SK-N-SH (cell line): Measurements from ENCODE around the gene ASB5. TPM values are rescaled to one million over a fixed set of nuclear protein-coding genes. Genes with fewer than 3 reads are reported as not detected.

Experiments used
- CTCF ChIA-PET: fragments of 300-600, 350-600 bp; formaldehyde crosslinking; extraction: SDS; loops from one replicate; lab custom pipeline; 2021; lab: Yijun Ruan, JAX
- POLR2A ChIA-PET: fragments of 350-600 bp; sonication (Branson Sonifier 250); formaldehyde crosslinking; extraction: SDS; loops from one replicate; lab custom pipeline; 2020; ENCODE audit warnings: antibody characterized with exemption, inconsistent platforms; lab: Yijun Ruan, JAX
- DNase-seq: peaks from one replicate; pipeline ENCODE4 v3.0.0; 2012
- H2AFZ ChIP-seq: fragments of 200-600 bp; sonication (generic); 2 replicates; pipeline ENCODE4 v1.8.1; 2016; ENCODE audit warnings: antibody characterized with exemption, mild to moderate bottlenecking, low read depth
- H3F3A ChIP-seq: fragments of 200-600 bp; sonication (generic); replicated peaks from 2 replicates; pipeline ENCODE3; 2016; ENCODE audit warnings: antibody characterized with exemption, mild to moderate bottlenecking; ENCODE audit not compliant: insufficient read depth
- H3K27ac ChIP-seq, 2 experiments: fragments of 200-500 bp in 1 of 2; fragments of 200-600 bp in 1 of 2; sonication (Bioruptor generic) in 1 of 2; sonication (generic), shearing (Covaris generic) in 1 of 2; 2 replicates each; pipeline versions ENCODE4 v1.5.1 to v1.6.1; 2014 to 2016; ENCODE audit warnings: low read depth in 2 of 2, inconsistent platforms in 1 of 2, low read length in 1 of 2, mild to moderate bottlenecking in 1 of 2, mixed read lengths in 1 of 2
- H3K27me3 ChIP-seq: fragments of 200-600 bp; sonication (generic), shearing (Covaris generic); 2 replicates; pipeline ENCODE4 v1.6.1; 2016; ENCODE audit warnings: mixed run types; ENCODE audit not compliant: insufficient read depth
- H3K36me3 ChIP-seq, 2 experiments: fragments of 200-500 bp in 1 of 2; fragments of 200-600 bp in 1 of 2; sonication (Bioruptor generic) in 1 of 2; sonication (generic) in 1 of 2; replicated peaks in 1 of 2; 2 replicates each; pipeline versions ENCODE3 to v1.5.1; 2014 to 2016; ENCODE audit warnings: low read length in 1 of 2, mild to moderate bottlenecking in 1 of 2; ENCODE audit not compliant: insufficient read depth in 2 of 2, control insufficient read depth in 1 of 2
- H3K4me1 ChIP-seq, 2 experiments: fragments of 200-500 bp in 1 of 2; fragments of 200-600 bp in 1 of 2; sonication (Bioruptor generic) in 1 of 2; sonication (generic), shearing (Covaris generic) in 1 of 2; 2 replicates each; pipeline versions ENCODE4 v1.5.1 to v1.6.1; 2014 to 2016; ENCODE audit warnings: low read depth in 1 of 2, low read length in 1 of 2, mixed run types in 1 of 2; ENCODE audit not compliant: insufficient read depth in 2 of 2, control insufficient read depth in 1 of 2
- H3K4me2 ChIP-seq: fragments of 200-600 bp; sonication (generic), shearing (Covaris generic); 2 replicates; pipeline ENCODE4 v1.6.1; 2017; ENCODE audit warnings: mixed run types
- H3K4me3 ChIP-seq, 2 experiments: fragments of 200-500 bp in 1 of 2; fragments of 200-600 bp in 1 of 2; sonication (Bioruptor generic) in 1 of 2; sonication (generic), shearing (Covaris generic) in 1 of 2; 2 replicates each; pipeline versions ENCODE4 v1.5.1 to v1.8.1; 2014 to 2016; ENCODE audit warnings: low read depth in 2 of 2, inconsistent platforms in 1 of 2, low read length in 1 of 2, mild to moderate bottlenecking in 1 of 2, mixed read lengths in 1 of 2, moderate library complexity in 1 of 2
- H3K79me2 ChIP-seq: fragments of 200-600 bp; sonication (generic); 2 replicates; pipeline ENCODE4 v1.8.1; 2017; ENCODE audit warnings: mild to moderate bottlenecking; ENCODE audit not compliant: insufficient read depth
- H3K9ac ChIP-seq: fragments of 200-600 bp; sonication (generic); 2 replicates; pipeline ENCODE4 v1.6.1; 2017; ENCODE audit warnings: mixed run types
- H3K9me2 ChIP-seq: fragments of 200-600 bp; sonication (generic); 2 replicates; pipeline ENCODE4 v1.6.1; 2017; ENCODE audit warnings: mixed run types
- H3K9me3 ChIP-seq: fragments of 200-600 bp; sonication (generic); 2 replicates; pipeline ENCODE4 v1.6.1; 2017; ENCODE audit warnings: mixed run types, mild to moderate bottlenecking, moderate library complexity
- H4K20me1 ChIP-seq: fragments of 200-600 bp; sonication (generic); 2 replicates; pipeline ENCODE4 v1.6.1; 2017; ENCODE audit warnings: mild to moderate bottlenecking, mixed run types; ENCODE audit not compliant: insufficient read depth
- EZH2phosphoT487 ChIP-seq: fragments of 200-600 bp; sonication (generic); IDR thresholded peaks from 2 replicates; pipeline ENCODE4 v1.6.1; 2017; ENCODE audit warnings: low read depth, mixed run types, mild to moderate bottlenecking, antibody characterized with exemption, moderate library complexity, borderline replicate concordance
- FOSL2 ChIP-seq: IDR thresholded peaks from 2 replicates; pipeline ENCODE4 v1.4.0; 2012; ENCODE audit warnings: low read depth, mild to moderate bottlenecking, moderate library complexity, borderline replicate concordance
- FOXM1 ChIP-seq: IDR thresholded peaks from 2 replicates; pipeline ENCODE4 v1.4.0; 2012; ENCODE audit warnings: low read depth, mild to moderate bottlenecking
- GABPA ChIP-seq: IDR thresholded peaks from 2 replicates; pipeline ENCODE4 v1.4.0; 2012; ENCODE audit warnings: low read depth, mild to moderate bottlenecking
- JUND ChIP-seq: IDR thresholded peaks from 2 replicates; pipeline ENCODE4 v1.4.0; 2012
- MEF2A ChIP-seq: IDR thresholded peaks from 2 replicates; pipeline ENCODE4 v1.4.0; 2012; ENCODE audit warnings: low read depth, borderline replicate concordance
- NRF1 ChIP-seq: IDR thresholded peaks from 2 replicates; pipeline ENCODE4 v1.6.1; 2012; ENCODE audit warnings: low read depth, mild to moderate bottlenecking, low read length
- PBX3 ChIP-seq: IDR thresholded peaks from 2 replicates; pipeline ENCODE4; 2012
- POLR2AphosphoS5 ChIP-seq: IDR thresholded peaks from 2 replicates; pipeline ENCODE4 v1.6.1; 2012; ENCODE audit warnings: low read depth, low read length
- RCOR1 ChIP-seq: fragments of 150-350 bp; IDR thresholded peaks from 2 replicates; pipeline ENCODE4 v1.6.1; 2017; ENCODE audit warnings: antibody characterized with exemption, low read length
- RFX5 ChIP-seq: IDR thresholded peaks from 2 replicates; pipeline ENCODE4 v1.6.1; 2012; ENCODE audit warnings: mild to moderate bottlenecking, improper control_type of control experiment, low read length
- SIN3A ChIP-seq: IDR thresholded peaks from 2 replicates; pipeline ENCODE4 v1.6.1; 2012; ENCODE audit warnings: low read depth, mild to moderate bottlenecking, low read length, moderate library complexity, borderline replicate concordance
- TCF12 ChIP-seq: IDR thresholded peaks from 2 replicates; pipeline ENCODE4 v1.4.0; 2012
- TEAD4 ChIP-seq: IDR thresholded peaks from 2 replicates; pipeline ENCODE4 v1.4.0; 2012; ENCODE audit warnings: mild to moderate bottlenecking, borderline replicate concordance; ENCODE audit not compliant: insufficient read depth
- USF2 ChIP-seq: fragments of 150-350 bp; IDR thresholded peaks from 2 replicates; pipeline ENCODE4 v1.6.1; 2017; ENCODE audit warnings: antibody characterized with exemption, low read length, low read depth, borderline replicate concordance
- YY1 ChIP-seq: IDR thresholded peaks from 2 replicates; pipeline ENCODE4 v1.4.0; 2012; ENCODE audit warnings: low read depth, mild to moderate bottlenecking
- ZBTB33 ChIP-seq: IDR thresholded peaks from 2 replicates; pipeline ENCODE4 v1.4.0; 2012; ENCODE audit warnings: low read depth, borderline replicate concordance
- WGBS: methylation state at CpG from one replicate; pipeline ENCODE4 v1.1.6; 2017; ENCODE audit warnings: low lambda C conversion rate; 5-methylcytosine and 5-hydroxymethylcytosine counted together
- polyA plus RNA-seq, 3 experiments: library from polyadenylated mRNA; depleted of rRNA; stranded (reverse); fragments of >200 nt; gene quantifications; 2 replicates each; pipeline ENCODE4 v1.2.3, GENCODE V29; 2012
- TF ChIP-seq, protein P1 (sequence below): fragments of 200-600 bp; sonication (generic); IDR thresholded peaks from 2 replicates; pipeline ENCODE4 v1.6.1; 2017; ENCODE audit warnings: antibody characterized with exemption, mild to moderate bottlenecking, moderate library complexity
- TF ChIP-seq, protein P2 (sequence below): fragments of 150-350 bp; IDR thresholded peaks from 2 replicates; pipeline ENCODE4 v1.6.1; 2016; ENCODE audit warnings: mild to moderate bottlenecking, low read depth, low read length

The ASB5 gene
- polyA plus RNA-seq, 1 of the 3 experiments (the other 2 are of a cell fraction) = 0.13 TPM

GRCh38 chr4:176307666-176307930 is 38.6 kb upstream of the ASB5 start:
- Histone ChIP-seq H2AFZ (no peak overlapping the region), H3K4me2 (no peak overlapping the region), H3K27me3 (no peaks in the 10 kb centered on the region), H3K9me2 (no peaks in the 10 kb centered on the region), H3K9me3 (no peaks in the 10 kb centered on the region), H3K9ac (no peak overlapping the region), H3K79me2 (no peaks in the 10 kb centered on the region), H3K4me1 (peaks cover 0 to 5% of the 10 kb centered on the region in 2 experiments; a peak in 1 of 4 replicates), H3K4me3 (no peak overlapping the region), H3K27ac (no peak overlapping the region), H4K20me1 (no peaks in the 10 kb centered on the region), H3F3A (peaks cover 3% of the 10 kb centered on the region), H3K36me3 (no peaks in the 10 kb centered on the region)
- POLR2A ChIA-PET = no interaction called here
- CTCF ChIA-PET = interaction anchor here (1.9 kb wide), 1 partner anchor 31 kb away, joined by 4 read pairs; no protein-coding TSS in a partner anchor
- 93% methylated on average over 6 of the region's 6 CpGs for WGBS
- TF ChIP-seq NRF1 = no peak
- TF ChIP-seq PBX3 = no peak
- TF ChIP-seq, protein P1, sequence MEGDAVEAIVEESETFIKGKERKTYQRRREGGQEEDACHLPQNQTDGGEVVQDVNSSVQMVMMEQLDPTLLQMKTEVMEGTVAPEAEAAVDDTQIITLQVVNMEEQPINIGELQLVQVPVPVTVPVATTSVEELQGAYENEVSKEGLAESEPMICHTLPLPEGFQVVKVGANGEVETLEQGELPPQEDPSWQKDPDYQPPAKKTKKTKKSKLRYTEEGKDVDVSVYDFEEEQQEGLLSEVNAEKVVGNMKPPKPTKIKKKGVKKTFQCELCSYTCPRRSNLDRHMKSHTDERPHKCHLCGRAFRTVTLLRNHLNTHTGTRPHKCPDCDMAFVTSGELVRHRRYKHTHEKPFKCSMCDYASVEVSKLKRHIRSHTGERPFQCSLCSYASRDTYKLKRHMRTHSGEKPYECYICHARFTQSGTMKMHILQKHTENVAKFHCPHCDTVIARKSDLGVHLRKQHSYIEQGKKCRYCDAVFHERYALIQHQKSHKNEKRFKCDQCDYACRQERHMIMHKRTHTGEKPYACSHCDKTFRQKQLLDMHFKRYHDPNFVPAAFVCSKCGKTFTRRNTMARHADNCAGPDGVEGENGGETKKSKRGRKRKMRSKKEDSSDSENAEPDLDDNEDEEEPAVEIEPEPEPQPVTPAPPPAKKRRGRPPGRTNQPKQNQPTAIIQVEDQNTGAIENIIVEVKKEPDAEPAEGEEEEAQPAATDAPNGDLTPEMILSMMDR = no peak
- no peak for TF ChIP-seq JUND
- TF ChIP-seq RCOR1 = no peak
- no peak for TF ChIP-seq GABPA
- TF ChIP-seq ZBTB33 = no peak
- TF ChIP-seq SIN3A = no peak
- no peak for TF ChIP-seq FOXM1
- no peak for TF ChIP-seq MEF2A
- TF ChIP-seq EZH2phosphoT487 = no peak
- TF ChIP-seq TCF12 = no peak
- TF ChIP-seq YY1 = no peak
- no peak for DNase-seq

GRCh38 chr4:176306837-176307665 is 38.0 kb upstream of the ASB5 start:
- H3K9me2 ChIP-seq = no peaks in the 10 kb centered on the region
- H3K79me2 ChIP-seq = no peaks in the 10 kb centered on the region
- POLR2A ChIA-PET = no interaction called here
- no peak overlapping the region for H3K4me3 ChIP-seq
- no peaks in the 10 kb centered on the region for H3K36me3 ChIP-seq
- H4K20me1 ChIP-seq = no peaks in the 10 kb centered on the region
- no peak for DNase-seq
- H3K27me3 ChIP-seq = no peaks in the 10 kb centered on the region
- peaks cover 0 to 6% of the 10 kb centered on the region in 2 experiments; a peak in 1 of 4 replicates for H3K4me1 ChIP-seq
- no peak overlapping the region for H3K4me2 ChIP-seq
- H2AFZ ChIP-seq = no peak overlapping the region
- H3K27ac ChIP-seq = no peak overlapping the region
- WGBS = 93% methylated on average over 6 of the region's 6 CpGs
- no peaks in the 10 kb centered on the region for H3K9me3 ChIP-seq
- peaks cover 5% of the 10 kb centered on the region for H3F3A ChIP-seq
- H3K9ac ChIP-seq = no peak overlapping the region
- CTCF ChIA-PET = interaction anchor here (0.9 to 1.9 kb wide), 2 partner anchors 14 to 30 kb away, joined by 3 to 4 read pairs; no protein-coding TSS in a partner anchor
- TF ChIP-seq, protein P2, sequence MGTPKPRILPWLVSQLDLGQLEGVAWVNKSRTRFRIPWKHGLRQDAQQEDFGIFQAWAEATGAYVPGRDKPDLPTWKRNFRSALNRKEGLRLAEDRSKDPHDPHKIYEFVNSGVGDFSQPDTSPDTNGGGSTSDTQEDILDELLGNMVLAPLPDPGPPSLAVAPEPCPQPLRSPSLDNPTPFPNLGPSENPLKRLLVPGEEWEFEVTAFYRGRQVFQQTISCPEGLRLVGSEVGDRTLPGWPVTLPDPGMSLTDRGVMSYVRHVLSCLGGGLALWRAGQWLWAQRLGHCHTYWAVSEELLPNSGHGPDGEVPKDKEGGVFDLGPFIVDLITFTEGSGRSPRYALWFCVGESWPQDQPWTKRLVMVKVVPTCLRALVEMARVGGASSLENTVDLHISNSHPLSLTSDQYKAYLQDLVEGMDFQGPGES = no peak
- TF ChIP-seq USF2 (no peak), JUND (no peak), RFX5 (no peak), RCOR1 (no peak), POLR2AphosphoS5 (no peak), TEAD4 (no peak), SIN3A (no peak), FOSL2 (no peak), EZH2phosphoT487 (no peak), PBX3 (no peak)
